Thyroid gland (tissue), 4 donors: ENCODE data around the gene MAD1L1. TPM values are rescaled to one million over a fixed set of nuclear protein-coding genes. Genes with fewer than 3 reads are reported as not detected.

ENCODE experiments used
- DNase-seq, 2 donors: peaks; one replicate each; pipeline ENCODE4 v3.0.0-alpha.2; 2019
- H3K27ac ChIP-seq, 3 donors: fragments of 200-600 bp; sonication (generic); 1 replicate in 2 of 3; 2 replicates in 1 of 3; pipeline ENCODE4 v1.5.1; 2016 to 2019; ENCODE audit warnings: mild to moderate bottlenecking in 1 of 3, moderate library complexity in 1 of 3
- H3K27me3 ChIP-seq: fragments of 200-600 bp; sonication (generic); one replicate; pipeline ENCODE4 v1.5.1; 2019
- H3K36me3 ChIP-seq, 2 donors: fragments of 200-600 bp; sonication (generic); one replicate each; pipeline ENCODE4 v1.5.1; 2016 to 2019
- H3K4me1 ChIP-seq, 2 donors: fragments of 200-600 bp; sonication (generic); one replicate each; pipeline ENCODE4 v1.5.1; 2017 to 2019
- H3K4me3 ChIP-seq, 3 donors: fragments of 200-600 bp; sonication (generic); replicated peaks in 1 of 3; 1 replicate in 2 of 3; 2 replicates in 1 of 3; pipeline ENCODE4 v1.5.1; 2016; ENCODE audit warnings: mild to moderate bottlenecking in 1 of 3
- H3K9me3 ChIP-seq: fragments of 200-600 bp; sonication (generic); one replicate; pipeline ENCODE4 v1.5.1; 2017
- CTCF ChIP-seq, 6 experiments: fragments of 200-600 bp in 3 of 6; fragments of 450-650 bp in 3 of 6; sonication (generic) in 3 of 6; IDR thresholded peaks; one replicate each; pipeline ENCODE4 v1.5.1; 2016 to 2019; ENCODE audit warnings: antibody characterized with exemption in 6 of 6, mild to moderate bottlenecking in 2 of 6, inconsistent platforms in 1 of 6, moderate library complexity in 1 of 6
- POLR2A ChIP-seq, 2 donors: fragments of 450-650 bp; IDR thresholded peaks; one replicate each; pipeline ENCODE4 v1.6.1; 2017; ENCODE audit warnings: antibody characterized with exemption in 2 of 2, mild to moderate bottlenecking in 2 of 2, moderate library complexity in 1 of 2
- WGBS, 2 donors: methylation state at CpG; one replicate each; pipeline ENCODE4 v1.1.5; 2017; 5-methylcytosine and 5-hydroxymethylcytosine counted together
- intact Hi-C: fragments of 100-400 bp; cut with DNase I; formaldehyde crosslinking; loops from one replicate; pipeline ENCODE4 v1.15.1; 2023
- total RNA-seq, 4 donors: library from RNA; depleted of rRNA; stranded (reverse); fragments of >200 nt; gene quantifications; one replicate each; pipeline ENCODE4 v1.2.3, GENCODE V29; 2016

MAD1L1 gene
- total RNA-seq, 4 donors from 2014 or later: 27.4 to 38.6 (median 33.9) TPM

GRCh38 chr7:2069472-2069860 is 163.3 kb downstream of the MAD1L1 start:
- Histone ChIP-seq H3K27me3 (no peaks in the 10 kb centered on the region), H3K4me1 (no peaks in the 10 kb centered on the region), H3K9me3 (no peaks in the 10 kb centered on the region), H3K36me3 (peaks cover 0 to 3% of the 10 kb centered on the region in 2 donors), H3K27ac (no peak overlapping the region), H3K4me3 (no peak overlapping the region)
- 74 to 87% methylated on average over 17 of the region's 17 CpGs for WGBS, 2 donors
- intact Hi-C loops: no loop called here
- TF ChIP-seq POLR2A (IDR thresholded peaks at IDR 0.05) (no peak), CTCF (IDR thresholded peaks at IDR 0.05) (no peak)
- no peak for DNase-seq

GRCh38 chr7:2068693-2069471 is 163.9 kb downstream of the MAD1L1 start:
- H3K27me3 ChIP-seq: no peaks in the 10 kb centered on the region
- no peak overlapping the region for H3K27ac ChIP-seq
- peaks cover 0 to 3% of the 10 kb centered on the region in 2 donors for H3K36me3 ChIP-seq
- intact Hi-C loops: no loop called here
- peaks cover 0 to 1% of the 10 kb centered on the region in 2 donors for H3K4me1 ChIP-seq
- H3K4me3 ChIP-seq: no peak overlapping the region
- 80% methylated on average over 11 to 21 of the region's 23 CpGs for WGBS, 2 donors
- H3K9me3 ChIP-seq: no peaks in the 10 kb centered on the region
- TF ChIP-seq CTCF (IDR thresholded peaks at IDR 0.05): no peak
- no peak for TF ChIP-seq POLR2A (IDR thresholded peaks at IDR 0.05)
- DNase-seq: no peak

DNA sequence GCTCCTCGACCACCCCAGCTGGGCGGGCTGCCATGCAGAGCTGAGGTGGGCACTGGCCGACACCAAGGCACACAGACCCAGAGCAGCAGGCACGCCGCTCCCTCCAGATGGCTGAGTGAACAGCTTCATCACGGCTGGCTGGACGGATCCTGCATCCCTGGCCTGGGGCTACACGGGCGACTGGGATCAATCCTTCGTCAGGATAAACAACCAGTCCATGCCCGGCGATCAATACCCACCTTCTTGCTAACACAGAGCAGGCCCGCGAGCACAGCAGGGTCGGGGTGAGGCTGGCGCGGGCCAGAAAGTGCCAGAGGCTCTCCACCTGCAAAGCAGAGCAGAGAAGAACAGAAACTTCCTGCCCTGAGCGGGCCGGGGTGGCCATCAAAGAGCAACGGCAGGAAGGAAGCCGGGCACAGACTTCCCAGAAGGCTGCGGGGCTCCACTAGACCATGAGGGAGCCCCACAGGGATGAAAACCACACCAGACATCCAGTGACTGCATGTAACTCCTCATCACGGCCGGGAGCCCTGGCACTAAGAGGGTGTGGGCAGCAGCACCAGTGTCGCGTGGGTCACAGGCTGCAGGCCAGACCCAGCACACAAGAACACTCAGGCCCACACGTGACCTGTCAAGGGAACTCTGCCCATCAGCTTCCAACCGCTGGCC is 166.4 kb downstream of the MAD1L1 start:
- TF ChIP-seq CTCF (IDR thresholded peaks at IDR 0.05): no peak
- TF ChIP-seq POLR2A (IDR thresholded peaks at IDR 0.05): no peak
- Histone ChIP-seq H3K4me1 (peaks cover 0 to 7% of the 10 kb centered on the region in 2 donors), H3K27ac (no peak overlapping the region), H3K4me3 (no peak overlapping the region), H3K36me3 (peaks cover 0 to 3% of the 10 kb centered on the region in 2 donors), H3K27me3 (no peaks in the 10 kb centered on the region), H3K9me3 (no peaks in the 10 kb centered on the region)
- DNase-seq: no peak
- 89 to 90% methylated on average over 12 to 22 of the region's 28 CpGs for WGBS, 2 donors
- intact Hi-C loops: no loop called here

DNA sequence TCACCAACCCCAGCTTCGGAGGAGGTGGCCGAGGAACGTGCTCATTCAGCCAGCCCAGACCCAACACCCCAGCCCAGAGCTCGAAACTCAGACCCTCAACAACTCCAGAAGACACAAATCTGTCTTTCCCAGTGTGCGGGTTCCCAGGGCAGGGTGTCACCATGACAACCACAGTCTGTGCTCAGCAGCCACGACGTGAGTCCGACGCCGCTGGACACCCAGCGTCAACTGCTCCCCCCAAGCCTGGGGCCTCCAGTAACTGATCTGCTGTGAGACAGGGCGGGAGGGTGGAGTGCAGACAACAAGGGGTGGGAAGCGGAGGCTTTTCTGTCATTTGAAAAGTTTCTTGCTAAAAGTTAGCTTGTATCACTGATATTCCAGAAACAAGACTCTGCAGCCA is 167.2 kb downstream of the MAD1L1 start:
- WGBS, 2 donors: 90 to 93% methylated on average over 6 to 13 of the region's 13 CpGs
- H3K36me3 ChIP-seq: peaks cover 0 to 3% of the 10 kb centered on the region in 2 donors
- no peaks in the 10 kb centered on the region for H3K27me3 ChIP-seq
- H3K4me3 ChIP-seq: no peak overlapping the region
- DNase-seq: no peak
- intact Hi-C loops: no loop called here
- TF ChIP-seq POLR2A (IDR thresholded peaks at IDR 0.05): no peak
- TF ChIP-seq CTCF (IDR thresholded peaks at IDR 0.05): no peak
- H3K4me1 ChIP-seq: peaks cover 0 to 7% of the 10 kb centered on the region in 2 donors
- no peak overlapping the region for H3K27ac ChIP-seq
- H3K9me3 ChIP-seq: no peaks in the 10 kb centered on the region
